PC-3 (cell line): ENCODE data around the gene ZNF260. TPM values are rescaled to one million over a fixed set of nuclear protein-coding genes. Genes with fewer than 3 reads are reported as not detected.

ENCODE experiments used
- ATAC-seq: fragments of 200-7000 bp; cut with Tn5 transposase; 2 replicates; pipeline ENCODE4 v1.9.1; 2020; ENCODE audit warnings: mild to moderate bottlenecking, moderate library complexity
- BruUV-seq: library from RNA; stranded (reverse); fragments of 400-500 nt; replicated peaks from 2 replicates; lab custom pipeline; 2021; lab: Mats Ljungman, UMichigan
- CTCF ChIA-PET: fragments of 300-600 bp; sonication (Branson Sonifier 250); formaldehyde crosslinking; loops from one replicate; lab custom pipeline; 2022; ENCODE audit warnings: antibody characterized with exemption; lab: Charles Lee
- POLR2A ChIA-PET: fragments of 300-600 bp; sonication (Branson Sonifier 250); formaldehyde crosslinking; loops from one replicate; lab custom pipeline; 2022; ENCODE audit warnings: antibody characterized with exemption; ENCODE audit not compliant: unreplicated experiment; lab: Charles Lee
- DNase-seq: peaks from one replicate; pipeline ENCODE4 v3.0.0-alpha.2; 2015
- H2AFZ ChIP-seq: fragments of 300-600 bp; sonication (generic); 2 replicates; pipeline ENCODE4 v1.6.0; 2016; ENCODE audit warnings: antibody characterized with exemption, low read length
- H3F3A ChIP-seq: fragments of 300-600 bp; sonication (generic); one replicate; pipeline ENCODE4 v1.6.0; 2017; ENCODE audit warnings: antibody characterized with exemption, low read length, control low read depth, mild to moderate bottlenecking; ENCODE audit not compliant: unreplicated experiment
- H3K27ac ChIP-seq: fragments of 300-600 bp; sonication (generic); 2 replicates; pipeline ENCODE4 v1.5.1; 2016; ENCODE audit warnings: mild to moderate bottlenecking, low read length
- H3K27me3 ChIP-seq: fragments of 300-600 bp; sonication (generic); 2 replicates; pipeline ENCODE4 v1.6.1; 2016; ENCODE audit warnings: low read length, mixed read lengths
- H3K36me3 ChIP-seq: fragments of 300-600 bp; sonication (generic); 2 replicates; pipeline ENCODE4 v1.6.1; 2016; ENCODE audit warnings: low read depth, mixed run types, low read length, mixed read lengths
- H3K4me1 ChIP-seq: fragments of 300-600 bp; sonication (generic); 2 replicates; pipeline ENCODE4 v1.5.1; 2016; ENCODE audit warnings: low read length; ENCODE audit not compliant: insufficient read depth
- H3K4me2 ChIP-seq: fragments of 300-600 bp; sonication (generic); 2 replicates; pipeline ENCODE4 v1.6.0; 2016; ENCODE audit warnings: low read length
- H3K4me3 ChIP-seq: fragments of 300-600 bp; sonication (generic); 2 replicates; pipeline ENCODE4 v1.5.1; 2016; ENCODE audit warnings: mild to moderate bottlenecking, low read length, mixed read lengths
- H3K79me2 ChIP-seq: fragments of 300-600 bp; sonication (generic); 2 replicates; pipeline ENCODE4 v1.6.1; 2017; ENCODE audit warnings: low read length, mixed read lengths
- H3K9ac ChIP-seq: fragments of 300-600 bp; sonication (generic); 2 replicates; pipeline ENCODE4 v1.6.0; 2016; ENCODE audit warnings: mild to moderate bottlenecking, low read length
- H3K9me2 ChIP-seq: fragments of 300-600 bp; sonication (generic); replicated peaks from 2 replicates; pipeline ENCODE4 v1.6.1; 2016; ENCODE audit warnings: mixed run types, low read length, mixed read lengths
- H3K9me3 ChIP-seq: fragments of 300-600 bp; sonication (generic); 2 replicates; pipeline ENCODE4 v1.6.1; 2016; ENCODE audit warnings: low read length, mixed read lengths
- H4K20me1 ChIP-seq: fragments of 300-600 bp; sonication (generic); 2 replicates; pipeline ENCODE4 v1.6.1; 2016; ENCODE audit warnings: low read length, mixed read lengths
- EZH2 ChIP-seq: fragments of 300-600 bp; sonication (generic); IDR thresholded peaks from one replicate; pipeline ENCODE4 v1.6.1; 2017; ENCODE audit warnings: antibody characterized with exemption, mild to moderate bottlenecking, low read length; ENCODE audit not compliant: unreplicated experiment
- EZH2phosphoT487 ChIP-seq: fragments of 300-600 bp; sonication (generic); IDR thresholded peaks from 2 replicates; pipeline ENCODE4 v1.6.1; 2018; ENCODE audit warnings: mild to moderate bottlenecking, antibody characterized with exemption, low read length, borderline replicate concordance
- intact Hi-C: fragments of 100-400 bp; cut with micrococcal nuclease; formaldehyde crosslinking; loops from 2 replicates; pipeline ENCODE4 v1.9.0; 2023
- total RNA-seq: library from RNA; depleted of rRNA; stranded (reverse); fragments of >200 nt; gene quantifications from 2 replicates; pipeline ENCODE4 v1.2.3, GENCODE V29; 2014
- TF ChIP-seq, protein P1 (sequence below): fragments of 300-600 bp; sonication (generic); conservative IDR thresholded peaks from 2 replicates; pipeline ENCODE4 v1.5.1; 2017; ENCODE audit warnings: antibody characterized with exemption, low read depth, mild to moderate bottlenecking, low read length

ZNF260 gene
- total RNA-seq, 1 experiment from 2014 or later, result 5.5 TPM

DNA sequence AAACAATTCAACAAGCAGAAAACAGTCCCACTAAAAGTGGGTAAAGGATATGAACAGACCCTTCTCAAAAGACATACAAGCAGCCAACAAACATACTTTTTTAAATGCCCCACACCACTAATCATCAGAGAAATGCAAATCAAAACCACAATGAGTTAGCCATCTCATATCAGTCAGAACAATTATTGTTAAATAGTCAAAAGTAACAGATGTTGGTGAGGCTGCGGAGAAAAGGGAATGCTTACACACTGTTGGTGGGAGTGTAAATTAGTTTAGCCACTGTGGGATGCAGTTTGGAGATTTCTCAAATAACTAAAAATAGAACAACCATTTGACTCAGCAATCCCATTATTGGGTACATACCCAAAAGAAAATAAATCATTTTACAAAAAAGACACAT is 36.3 kb upstream of the ZNF260 start:
- ChIA-PET CTCF (no interaction called here), POLR2A (no interaction called here)
- H3F3A ChIP-seq, result no peaks in the 10 kb centered on the region
- TF ChIP-seq, protein P1, sequence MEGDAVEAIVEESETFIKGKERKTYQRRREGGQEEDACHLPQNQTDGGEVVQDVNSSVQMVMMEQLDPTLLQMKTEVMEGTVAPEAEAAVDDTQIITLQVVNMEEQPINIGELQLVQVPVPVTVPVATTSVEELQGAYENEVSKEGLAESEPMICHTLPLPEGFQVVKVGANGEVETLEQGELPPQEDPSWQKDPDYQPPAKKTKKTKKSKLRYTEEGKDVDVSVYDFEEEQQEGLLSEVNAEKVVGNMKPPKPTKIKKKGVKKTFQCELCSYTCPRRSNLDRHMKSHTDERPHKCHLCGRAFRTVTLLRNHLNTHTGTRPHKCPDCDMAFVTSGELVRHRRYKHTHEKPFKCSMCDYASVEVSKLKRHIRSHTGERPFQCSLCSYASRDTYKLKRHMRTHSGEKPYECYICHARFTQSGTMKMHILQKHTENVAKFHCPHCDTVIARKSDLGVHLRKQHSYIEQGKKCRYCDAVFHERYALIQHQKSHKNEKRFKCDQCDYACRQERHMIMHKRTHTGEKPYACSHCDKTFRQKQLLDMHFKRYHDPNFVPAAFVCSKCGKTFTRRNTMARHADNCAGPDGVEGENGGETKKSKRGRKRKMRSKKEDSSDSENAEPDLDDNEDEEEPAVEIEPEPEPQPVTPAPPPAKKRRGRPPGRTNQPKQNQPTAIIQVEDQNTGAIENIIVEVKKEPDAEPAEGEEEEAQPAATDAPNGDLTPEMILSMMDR, result no peak
- TF ChIP-seq EZH2 (no peak), EZH2phosphoT487 (no peak)
- H3K79me2 ChIP-seq, result no peaks in the 10 kb centered on the region
- no peak overlapping the region for H3K4me2 ChIP-seq
- no peak overlapping the region for H3K4me3 ChIP-seq
- BruUV-seq, result no TSS peak
- ATAC-seq (no peak), DNase-seq (no peak)
- no peak overlapping the region for H3K27ac ChIP-seq
- intact Hi-C loops, result no loop called here
- no peak overlapping the region for H3K9ac ChIP-seq
- H3K9me3 ChIP-seq, result peaks cover 14% of the 10 kb centered on the region; the same call in 1 of the 2 replicates
- H3K4me1 ChIP-seq, result no peaks in the 10 kb centered on the region
- H3K9me2 ChIP-seq, result no peaks in the 10 kb centered on the region
- H3K27me3 ChIP-seq, result no peaks in the 10 kb centered on the region
- no peaks in the 10 kb centered on the region for H4K20me1 ChIP-seq
- H2AFZ ChIP-seq, result no peak overlapping the region
- peaks cover 67% of the 10 kb centered on the region for H3K36me3 ChIP-seq

DNA sequence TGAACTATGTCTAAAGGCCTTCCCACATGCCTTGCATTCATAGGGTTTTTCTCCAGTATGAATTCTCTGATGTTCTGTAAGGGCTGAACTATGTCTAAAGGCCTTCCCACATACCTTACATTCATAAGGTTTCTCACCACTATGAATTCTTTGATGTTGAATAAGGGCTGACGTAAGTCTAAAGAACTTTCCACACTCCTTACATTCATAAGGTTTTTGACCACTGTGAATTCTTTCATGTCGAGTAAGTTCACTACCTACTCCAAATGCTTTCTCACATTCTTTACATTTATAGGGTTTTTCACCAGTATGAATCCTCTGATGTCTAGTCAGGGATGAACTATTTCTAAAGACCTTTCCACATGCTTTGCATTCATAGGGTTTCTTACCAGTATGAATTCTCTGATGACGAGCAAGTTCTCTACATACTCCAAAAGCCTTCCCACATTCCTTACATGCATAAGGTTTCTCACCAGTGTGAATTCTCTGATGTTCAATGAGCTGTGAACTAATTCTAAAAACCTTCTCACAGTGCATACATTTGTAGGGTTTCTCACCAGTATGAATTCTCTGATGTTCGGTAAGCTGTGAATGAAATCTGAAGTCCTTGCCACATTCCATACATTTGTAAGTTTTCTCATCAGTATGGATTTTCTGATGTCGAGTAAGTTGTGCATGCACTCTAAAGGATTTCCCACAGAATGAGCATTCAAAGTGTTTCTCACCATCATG is 19.1 kb upstream of the ZNF260 start:
- CTCF ChIA-PET, result no interaction called here
- H3K4me2 ChIP-seq, result no peak overlapping the region
- H4K20me1 ChIP-seq, result no peaks in the 10 kb centered on the region
- no peak overlapping the region for H3K4me3 ChIP-seq
- H3K9ac ChIP-seq, result no peak overlapping the region
- peaks cover 42% of the 10 kb centered on the region for H3K9me3 ChIP-seq
- DNase-seq (peak; percentile 1), ATAC-seq (no peak)
- H3K27ac ChIP-seq, result no peak overlapping the region
- TF ChIP-seq EZH2phosphoT487 (no peak), EZH2 (no peak)
- TF ChIP-seq, protein P1, result no peak
- H3K79me2 ChIP-seq, result no peaks in the 10 kb centered on the region
- no peak overlapping the region for H2AFZ ChIP-seq
- H3K9me2 ChIP-seq, result no peaks in the 10 kb centered on the region
- H3K4me1 ChIP-seq, result no peaks in the 10 kb centered on the region
- peaks cover 92% of the 10 kb centered on the region for H3K36me3 ChIP-seq
- H3F3A ChIP-seq, result no peaks in the 10 kb centered on the region
- no peaks in the 10 kb centered on the region for H3K27me3 ChIP-seq
- intact Hi-C loops, result no loop called here
- no TSS peak for BruUV-seq
- POLR2A ChIA-PET, result no interaction called here
